Suppressor macrophage (primary cell): Measurements from ENCODE around the gene HP.

ENCODE experiments used
- DNase-seq, 4 experiments: peaks; one replicate each; pipeline ENCODE4 v3.0.0-alpha.2; 2020 to 2022

HP gene

GRCh38 chr16:72091217-72091616 lies 36.9 kb downstream of the HP start:
- DNase-seq: no peak

- peak; percentile 3 to 54 (median 42) for DNase-seq
Observed at GRCh38 chr16:72092832-72093447, 38.6 kb downstream of the HP start.

- DNase-seq: peak; percentile 96 to 99 (median 98)
Observed at GRCh38 chr16:72093448-72094265, 39.4 kb downstream of the HP start, which contains the start of the genes DHX38 and TXNL4B. TSS of gene DHX38 (plus strand) at chr16:72093847. CDS start at chr16:72096158, 2,311 bp downstream. TSS of gene TXNL4B (minus strand) at chr16:72093620. CDS start at chr16:72090749, 2,871 bp downstream.

GRCh38 chr16:72094266-72094610 lies 39.9 kb downstream of the HP start:
- DNase-seq: peak; percentile 46 to 69 (median 52)

GRCh38 chr16:72098936-72099335 lies 44.6 kb downstream of the HP start:
- DNase-seq: no peak

GRCh38 chr16:72099377-72099818 lies 45.1 kb downstream of the HP start:
- peak; percentile 61 to 70 (median 68) for DNase-seq

GRCh38 chr16:72101195-72101594 lies 46.9 kb downstream of the HP start:
- no peak for DNase-seq

- no peak for DNase-seq
Observed at GRCh38 chr16:72104905-72105304, 50.6 kb downstream of the HP start.

- DNase-seq: no peak
Observed at GRCh38 chr16:72105978-72106377, 51.7 kb downstream of the HP start.

GRCh38 chr16:72107371-72107770 lies 53.1 kb downstream of the HP start:
- DNase-seq: no peak

GRCh38 chr16:72108353-72109102 lies 54.2 kb downstream of the HP start:
- no peak for DNase-seq

GRCh38 chr16:72109300-72109699 lies 55.0 kb downstream of the HP start:
- no peak for DNase-seq

GRCh38 chr16:72109966-72110530 lies 55.7 kb downstream of the HP start:
- DNase-seq: no peak
